ENCODE results near the gene MYD88.

MYD88 gene

GRCh38 chr3:38117748-38118420 lies 20.6 kb upstream of the MYD88 start:
- H3K36me3 Mint-ChIP-seq (ENCODE audit: low read depth), result peaks cover 3% of the 10 kb centered on the region
- peak; percentile 76 for ATAC-seq
- peak overlapping the region; percentile 44 for H3K27ac Mint-ChIP-seq
- peaks cover 14% of the 10 kb centered on the region for H3K4me1 Mint-ChIP-seq
- H3K4me3 Mint-ChIP-seq, result no peak overlapping the region
- H3K9me3 Mint-ChIP-seq, result no peaks in the 10 kb centered on the region
- peak; percentile 80 for DNase-seq
- no peaks in the 10 kb centered on the region for H3K27me3 Mint-ChIP-seq

GRCh38 chr3:38118421-38119247 lies 19.8 kb upstream of the MYD88 start:
- DNase-seq (no peak), ATAC-seq (no peak)
- H3K4me3 Mint-ChIP-seq, result no peak overlapping the region
- no peak overlapping the region for H3K27ac Mint-ChIP-seq
- no peaks in the 10 kb centered on the region for H3K27me3 Mint-ChIP-seq
- peaks cover 7% of the 10 kb centered on the region for H3K36me3 Mint-ChIP-seq (ENCODE audit: low read depth)
- H3K9me3 Mint-ChIP-seq, result no peaks in the 10 kb centered on the region
- H3K4me1 Mint-ChIP-seq, result peaks cover 19% of the 10 kb centered on the region

GRCh38 chr3:38119248-38119544 lies 19.3 kb upstream of the MYD88 start:
- DNase-seq (no peak), ATAC-seq (no peak)
- Mint-ChIP-seq H3K9me3 (no peaks in the 10 kb centered on the region), H3K4me3 (no peak overlapping the region), H3K36me3 (ENCODE audit: low read depth) (peaks cover 7% of the 10 kb centered on the region), H3K4me1 (peaks cover 19% of the 10 kb centered on the region), H3K27ac (no peak overlapping the region), H3K27me3 (no peaks in the 10 kb centered on the region)

- no peak for DNase-seq
- H3K27ac Mint-ChIP-seq, result no peak overlapping the region
- H3K27me3 Mint-ChIP-seq, result no peaks in the 10 kb centered on the region
- peaks cover 19% of the 10 kb centered on the region for H3K4me1 Mint-ChIP-seq
- no peak for ATAC-seq
- no peak overlapping the region for H3K4me3 Mint-ChIP-seq
- H3K9me3 Mint-ChIP-seq, result no peaks in the 10 kb centered on the region
- peaks cover 15% of the 10 kb centered on the region for H3K36me3 Mint-ChIP-seq (ENCODE audit: low read depth)
These were observed 18.4 kb upstream of the MYD88 start for GRCh38 chr3:38119821-38120692.

GRCh38 chr3:38120693-38121450 lies 17.6 kb upstream of the MYD88 start:
- Mint-ChIP-seq H3K36me3 (ENCODE audit: low read depth) (peaks cover 18% of the 10 kb centered on the region), H3K27ac (peak overlapping the region; percentile 0), H3K27me3 (no peaks in the 10 kb centered on the region), H3K4me3 (no peak overlapping the region), H3K4me1 (peaks cover 15% of the 10 kb centered on the region), H3K9me3 (no peaks in the 10 kb centered on the region)
- no peak for ATAC-seq
- DNase-seq, result no peak

GRCh38 chr3:38121451-38121831 lies 17.0 kb upstream of the MYD88 start:
- Mint-ChIP-seq H3K4me3 (no peak overlapping the region), H3K27ac (no peak overlapping the region), H3K36me3 (ENCODE audit: low read depth) (peaks cover 18% of the 10 kb centered on the region), H3K9me3 (no peaks in the 10 kb centered on the region), H3K27me3 (no peaks in the 10 kb centered on the region), H3K4me1 (peaks cover 14% of the 10 kb centered on the region)
- ATAC-seq (no peak), DNase-seq (no peak)

GRCh38 chr3:38121832-38122461 lies 16.5 kb upstream of the MYD88 start:
- Mint-ChIP-seq H3K27me3 (no peaks in the 10 kb centered on the region), H3K27ac (no peak overlapping the region), H3K9me3 (no peaks in the 10 kb centered on the region), H3K4me3 (no peak overlapping the region), H3K4me1 (peaks cover 14% of the 10 kb centered on the region), H3K36me3 (ENCODE audit: low read depth) (peaks cover 18% of the 10 kb centered on the region)
- ATAC-seq (no peak), DNase-seq (no peak)

GRCh38 chr3:38122712-38123290 lies 15.7 kb upstream of the MYD88 start:
- Mint-ChIP-seq H3K36me3 (ENCODE audit: low read depth) (peaks cover 23% of the 10 kb centered on the region), H3K27ac (peak overlapping the region; percentile 42)

GRCh38 chr3:38124324-38125122 lies 13.9 kb upstream of the MYD88 start:
- Mint-ChIP-seq H3K9me3 (no peaks in the 10 kb centered on the region), H3K27me3 (no peaks in the 10 kb centered on the region), H3K27ac (no peak overlapping the region), H3K36me3 (ENCODE audit: low read depth) (peaks cover 25% of the 10 kb centered on the region), H3K4me3 (no peak overlapping the region), H3K4me1 (peaks cover 14% of the 10 kb centered on the region)
- ATAC-seq, result no peak
- no peak for DNase-seq

More at GRCh38 chr3:38122712-38123290, 15.7 kb upstream of the MYD88 start:
- DNase-seq (no peak), ATAC-seq (peak; percentile 50)
- peaks cover 14% of the 10 kb centered on the region for H3K4me1 Mint-ChIP-seq
- no peaks in the 10 kb centered on the region for H3K27me3 Mint-ChIP-seq
- H3K9me3 Mint-ChIP-seq, result no peaks in the 10 kb centered on the region
- H3K4me3 Mint-ChIP-seq, result no peak overlapping the region

- DNase-seq (no peak), ATAC-seq (no peak)
- Mint-ChIP-seq H3K27ac (no peak overlapping the region), H3K36me3 (ENCODE audit: low read depth) (peaks cover 30% of the 10 kb centered on the region), H3K4me3 (no peak overlapping the region), H3K27me3 (no peaks in the 10 kb centered on the region), H3K4me1 (peaks cover 14% of the 10 kb centered on the region), H3K9me3 (no peaks in the 10 kb centered on the region)
These were observed 12.9 kb upstream of the MYD88 start for GRCh38 chr3:38125305-38126120.

GRCh38 chr3:38126121-38126892 lies 12.2 kb upstream of the MYD88 start:
- DNase-seq (no peak), ATAC-seq (no peak)
- Mint-ChIP-seq H3K9me3 (no peaks in the 10 kb centered on the region), H3K27ac (no peak overlapping the region), H3K27me3 (no peaks in the 10 kb centered on the region), H3K36me3 (ENCODE audit: low read depth) (peaks cover 37% of the 10 kb centered on the region), H3K4me3 (no peak overlapping the region), H3K4me1 (peaks cover 14% of the 10 kb centered on the region)
